ENCODE data around the gene BCL2L13. TPM values are rescaled to one million over a fixed set of nuclear protein-coding genes. Genes with fewer than 3 reads are reported as not detected.
"Not testable (repeated sequence)": the region's sequence is repeated elsewhere in the genome, so short reads cannot be mapped to it uniquely, and the experiment has no call there.

Gene BCL2L13
- total and polyA plus RNA-seq, 2 experiments from 2014 or later: 34.4 to 38.6 TPM

DNA sequence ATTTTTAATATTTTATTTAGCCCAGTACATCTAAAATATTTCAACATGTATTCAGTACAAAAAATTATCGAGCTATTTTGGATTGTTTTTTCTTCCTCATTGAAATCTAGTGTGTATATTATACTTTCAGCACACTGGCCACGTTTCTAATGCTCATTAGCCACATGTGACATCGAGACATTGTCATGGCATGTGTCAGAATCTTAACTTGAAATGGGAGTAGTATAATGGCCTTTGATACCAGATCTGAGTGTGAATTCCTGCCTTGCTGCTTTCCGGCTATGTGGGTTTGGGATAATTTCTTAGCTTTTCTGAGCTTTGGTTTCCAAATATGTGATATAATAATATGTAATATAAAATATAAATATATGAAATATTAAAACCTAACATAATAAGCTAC, 54.3 kb downstream of the BCL2L13 start:
- TF ChIP-seq, protein P1, sequence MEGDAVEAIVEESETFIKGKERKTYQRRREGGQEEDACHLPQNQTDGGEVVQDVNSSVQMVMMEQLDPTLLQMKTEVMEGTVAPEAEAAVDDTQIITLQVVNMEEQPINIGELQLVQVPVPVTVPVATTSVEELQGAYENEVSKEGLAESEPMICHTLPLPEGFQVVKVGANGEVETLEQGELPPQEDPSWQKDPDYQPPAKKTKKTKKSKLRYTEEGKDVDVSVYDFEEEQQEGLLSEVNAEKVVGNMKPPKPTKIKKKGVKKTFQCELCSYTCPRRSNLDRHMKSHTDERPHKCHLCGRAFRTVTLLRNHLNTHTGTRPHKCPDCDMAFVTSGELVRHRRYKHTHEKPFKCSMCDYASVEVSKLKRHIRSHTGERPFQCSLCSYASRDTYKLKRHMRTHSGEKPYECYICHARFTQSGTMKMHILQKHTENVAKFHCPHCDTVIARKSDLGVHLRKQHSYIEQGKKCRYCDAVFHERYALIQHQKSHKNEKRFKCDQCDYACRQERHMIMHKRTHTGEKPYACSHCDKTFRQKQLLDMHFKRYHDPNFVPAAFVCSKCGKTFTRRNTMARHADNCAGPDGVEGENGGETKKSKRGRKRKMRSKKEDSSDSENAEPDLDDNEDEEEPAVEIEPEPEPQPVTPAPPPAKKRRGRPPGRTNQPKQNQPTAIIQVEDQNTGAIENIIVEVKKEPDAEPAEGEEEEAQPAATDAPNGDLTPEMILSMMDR (IDR thresholded peaks at IDR 0.05; ENCODE audit: poor library complexity): no peak
- no peak for TF ChIP-seq EZH2 (IDR thresholded peaks at IDR 0.05; ENCODE audit: borderline replicate concordance)
- TF ChIP-seq EZH2phosphoT487 (IDR thresholded peaks at IDR 0.05; ENCODE audit: low read depth, severe bottlenecking, unreplicated experiment): no peak
- Histone ChIP-seq H3K79me2 (no peaks in the 10 kb centered on the region), H3K4me1 (ENCODE audit: insufficient read depth) (no peaks in the 10 kb centered on the region), H3K36me3 (replicated peaks; ENCODE audit: insufficient read depth, low read depth) (peaks cover 2% of the 10 kb centered on the region), H4K20me1 (ENCODE audit: insufficient read depth, poor library complexity, severe bottlenecking) (no peaks in the 10 kb centered on the region), H3K27me3 (no peaks in the 10 kb centered on the region), H3K4me2 (no peak overlapping the region), H2AFZ (no peak overlapping the region), H3K27ac (no peak overlapping the region), H3K4me3 (no peak overlapping the region), H3K9me2 (replicated peaks; ENCODE audit: insufficient read depth) (no peaks in the 10 kb centered on the region), H3K9me3 (ENCODE audit: low read depth) (no peaks in the 10 kb centered on the region)
- DNase-seq (ENCODE audit: low spot score): no peak
- WGBS (ENCODE audit: low lambda C conversion rate, missing lambda C conversion rate): 92% methylated on average over 4 of the region's 4 CpGs

DNA sequence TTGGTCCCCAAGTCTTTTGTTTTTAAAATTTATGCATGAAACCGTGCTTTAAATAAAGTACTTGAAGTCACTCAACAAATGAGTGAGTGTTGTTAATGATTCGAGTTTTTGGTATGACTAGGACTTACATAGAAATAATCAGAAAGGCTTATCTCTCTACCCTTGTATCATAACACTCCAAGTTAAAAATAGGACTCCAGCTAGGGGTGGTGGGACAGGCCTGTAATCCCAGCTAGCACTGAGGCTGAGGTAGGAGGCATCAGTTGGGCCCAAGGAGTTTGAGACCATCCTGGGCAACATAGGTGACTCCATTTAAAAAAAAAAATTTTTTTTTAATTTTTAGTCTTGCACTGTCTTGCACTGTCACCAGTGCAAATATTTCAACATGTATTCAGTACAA, 55.6 kb downstream of the BCL2L13 start:
- DNase-seq (ENCODE audit: low spot score): no peak
- Histone ChIP-seq H3K79me2 (no peaks in the 10 kb centered on the region), H3K9me3 (ENCODE audit: low read depth) (no peaks in the 10 kb centered on the region), H3K27me3 (no peaks in the 10 kb centered on the region), H4K20me1 (ENCODE audit: insufficient read depth, poor library complexity, severe bottlenecking) (no peaks in the 10 kb centered on the region), H3K36me3 (replicated peaks; ENCODE audit: insufficient read depth, low read depth) (peaks cover under 1% of the 10 kb centered on the region), H3K27ac (no peak overlapping the region), H3K4me1 (ENCODE audit: insufficient read depth) (no peaks in the 10 kb centered on the region), H2AFZ (no peak overlapping the region), H3K4me2 (no peak overlapping the region), H3K4me3 (no peak overlapping the region), H3K9me2 (replicated peaks; ENCODE audit: insufficient read depth) (no peaks in the 10 kb centered on the region)
- no peak for TF ChIP-seq EZH2phosphoT487 (IDR thresholded peaks at IDR 0.05; ENCODE audit: low read depth, severe bottlenecking, unreplicated experiment)
- TF ChIP-seq, protein P1 (IDR thresholded peaks at IDR 0.05; ENCODE audit: poor library complexity): no peak
- TF ChIP-seq EZH2 (IDR thresholded peaks at IDR 0.05; ENCODE audit: borderline replicate concordance): no peak
- 89% methylated on average over 2 of the region's 2 CpGs for WGBS (ENCODE audit: low lambda C conversion rate, missing lambda C conversion rate)

DNA sequence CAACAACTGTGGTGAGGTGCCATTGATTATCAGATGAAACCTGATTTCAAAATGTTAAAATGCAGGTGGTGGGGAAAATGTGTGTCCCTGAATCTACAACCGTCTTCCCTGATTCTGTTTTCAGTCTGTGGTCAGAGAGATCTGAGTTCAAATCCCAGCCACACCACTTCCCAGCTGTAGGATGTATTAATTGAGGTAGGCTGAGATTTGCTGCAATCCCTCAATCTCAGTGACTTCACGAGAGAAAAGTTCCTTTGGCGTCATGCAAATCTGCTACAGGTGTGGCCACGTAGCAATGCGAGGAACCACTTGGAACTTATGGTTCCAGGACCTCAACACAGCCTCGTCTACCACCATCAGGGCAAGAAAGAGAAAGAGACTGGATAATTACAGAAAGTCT, 56.2 kb downstream of the BCL2L13 start:
- over 99% methylated on average over 6 of the region's 6 CpGs for WGBS (ENCODE audit: low lambda C conversion rate, missing lambda C conversion rate)
- H3K4me3 ChIP-seq: no peak overlapping the region
- H3K4me1 ChIP-seq (ENCODE audit: insufficient read depth): no peaks in the 10 kb centered on the region
- H4K20me1 ChIP-seq (ENCODE audit: insufficient read depth, poor library complexity, severe bottlenecking): no peaks in the 10 kb centered on the region
- no peak for DNase-seq (ENCODE audit: low spot score)
- H3K36me3 ChIP-seq (replicated peaks; ENCODE audit: insufficient read depth, low read depth): no peaks in the 10 kb centered on the region
- no peak overlapping the region for H2AFZ ChIP-seq
- no peaks in the 10 kb centered on the region for H3K79me2 ChIP-seq
- no peaks in the 10 kb centered on the region for H3K27me3 ChIP-seq
- H3K9me2 ChIP-seq (replicated peaks; ENCODE audit: insufficient read depth): no peaks in the 10 kb centered on the region
- H3K9me3 ChIP-seq (ENCODE audit: low read depth): no peaks in the 10 kb centered on the region
- no peak overlapping the region for H3K4me2 ChIP-seq
- H3K27ac ChIP-seq: no peak overlapping the region
- TF ChIP-seq EZH2phosphoT487 (IDR thresholded peaks at IDR 0.05; ENCODE audit: low read depth, severe bottlenecking, unreplicated experiment) (no peak), EZH2 (IDR thresholded peaks at IDR 0.05; ENCODE audit: borderline replicate concordance) (no peak)
- TF ChIP-seq, protein P1 (IDR thresholded peaks at IDR 0.05; ENCODE audit: poor library complexity): no peak

DNA sequence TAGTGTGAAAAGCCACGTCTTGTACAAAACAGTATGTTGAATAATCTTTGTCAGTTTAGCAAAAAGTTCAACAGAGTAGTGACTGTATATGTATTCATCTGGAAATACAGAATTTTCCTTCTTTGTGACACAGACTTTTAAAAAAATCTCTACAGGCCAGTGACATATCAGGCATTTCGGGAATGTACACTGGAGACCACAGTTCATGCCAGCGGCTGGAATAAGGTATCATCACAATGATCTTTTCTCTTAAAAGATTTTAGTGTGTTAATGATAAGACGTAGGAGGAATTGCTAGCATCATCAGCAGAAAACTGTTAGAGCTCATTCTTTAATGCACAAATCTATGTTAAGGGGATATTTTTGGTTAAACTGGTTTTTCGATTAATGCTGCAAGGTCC, 57.4 kb downstream of the BCL2L13 start:
- H3K4me1 ChIP-seq (ENCODE audit: insufficient read depth): no peaks in the 10 kb centered on the region
- no peaks in the 10 kb centered on the region for H3K9me2 ChIP-seq (replicated peaks; ENCODE audit: insufficient read depth)
- H3K36me3 ChIP-seq (replicated peaks; ENCODE audit: insufficient read depth, low read depth): no peaks in the 10 kb centered on the region
- DNase-seq (ENCODE audit: low spot score): no peak
- no peak overlapping the region for H3K4me3 ChIP-seq
- H3K4me2 ChIP-seq: no peak overlapping the region
- no peak for TF ChIP-seq EZH2 (IDR thresholded peaks at IDR 0.05; ENCODE audit: borderline replicate concordance)
- no peak for TF ChIP-seq EZH2phosphoT487 (IDR thresholded peaks at IDR 0.05; ENCODE audit: low read depth, severe bottlenecking, unreplicated experiment)
- no peaks in the 10 kb centered on the region for H3K9me3 ChIP-seq (ENCODE audit: low read depth)
- no peaks in the 10 kb centered on the region for H4K20me1 ChIP-seq (ENCODE audit: insufficient read depth, poor library complexity, severe bottlenecking)
- H2AFZ ChIP-seq: no peak overlapping the region
- H3K27me3 ChIP-seq: no peaks in the 10 kb centered on the region
- no peak overlapping the region for H3K27ac ChIP-seq
- 88% methylated on average over 5 of the region's 5 CpGs for WGBS (ENCODE audit: low lambda C conversion rate, missing lambda C conversion rate)
- no peaks in the 10 kb centered on the region for H3K79me2 ChIP-seq

DNA sequence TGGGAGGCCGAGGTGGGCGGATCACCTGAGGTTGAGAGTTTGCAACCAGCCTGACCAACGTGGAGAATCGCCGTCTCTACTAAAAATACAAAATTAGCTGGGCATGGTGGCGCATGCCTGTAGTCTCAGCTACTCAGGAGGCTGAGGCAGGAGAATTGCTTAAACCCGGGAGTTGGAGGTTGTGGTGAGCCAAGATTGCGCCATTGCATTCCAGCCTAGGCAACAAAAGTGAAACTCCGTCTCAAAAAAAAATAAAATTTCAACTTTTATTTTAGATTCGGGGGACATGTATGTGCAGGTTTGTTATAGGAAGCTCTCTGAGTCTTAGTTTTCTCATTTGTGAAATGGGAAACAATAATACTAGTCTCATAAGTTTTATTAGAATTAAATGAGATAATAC, 58.6 kb downstream of the BCL2L13 start:
- H3K9me3 ChIP-seq (ENCODE audit: low read depth); H3K9me2 ChIP-seq (replicated peaks; ENCODE audit: insufficient read depth); H3K36me3 ChIP-seq (replicated peaks; ENCODE audit: insufficient read depth, low read depth); DNase-seq (ENCODE audit: low spot score); H3K4me2 ChIP-seq; H3K27me3 ChIP-seq; H3K27ac ChIP-seq; H3K4me3 ChIP-seq; H3K4me1 ChIP-seq (ENCODE audit: insufficient read depth); H2AFZ ChIP-seq; H4K20me1 ChIP-seq (ENCODE audit: insufficient read depth, poor library complexity, severe bottlenecking); H3K79me2 ChIP-seq: not testable (repeated sequence)
- WGBS (ENCODE audit: low lambda C conversion rate, missing lambda C conversion rate): 95% methylated on average over 10 of the region's 10 CpGs

DNA sequence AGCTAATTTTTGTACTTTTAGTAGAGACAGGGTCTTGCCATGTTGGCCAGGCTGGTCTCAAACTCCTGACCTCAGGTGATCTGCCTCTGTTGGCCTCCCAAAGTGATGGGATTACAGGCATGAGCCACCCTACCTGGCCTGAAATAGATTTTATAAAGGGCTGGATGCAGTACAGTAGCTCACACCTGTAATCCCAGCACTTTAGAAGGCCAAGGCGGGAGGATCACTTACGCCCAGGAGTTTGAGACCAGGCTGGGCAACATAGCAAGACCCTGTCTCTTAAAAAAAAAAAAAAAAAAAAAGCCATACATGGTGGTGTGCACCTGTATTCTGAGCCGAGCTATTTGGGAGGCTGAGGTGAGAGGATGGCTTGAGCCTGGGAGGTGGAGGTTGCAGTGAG, 59.7 kb downstream of the BCL2L13 start:
- H4K20me1 ChIP-seq (ENCODE audit: insufficient read depth, poor library complexity, severe bottlenecking); H3K4me2 ChIP-seq; H3K27me3 ChIP-seq; H3K4me1 ChIP-seq (ENCODE audit: insufficient read depth); H3K9me3 ChIP-seq (ENCODE audit: low read depth); H3K36me3 ChIP-seq (replicated peaks; ENCODE audit: insufficient read depth, low read depth); H3K4me3 ChIP-seq; H2AFZ ChIP-seq; DNase-seq (ENCODE audit: low spot score); H3K79me2 ChIP-seq; H3K27ac ChIP-seq; H3K9me2 ChIP-seq (replicated peaks; ENCODE audit: insufficient read depth): not testable (repeated sequence)
- 100% methylated on average over 3 of the region's 3 CpGs for WGBS (ENCODE audit: low lambda C conversion rate, missing lambda C conversion rate)

All from hepatocyte (in vitro differentiated cells).